ENCODE data around the gene GOLT1A.

GRCh38 chr1:204221271-204221670, 7.5 kb upstream of the GOLT1A start:
- TF ChIP-seq CTCF (IDR thresholded peaks at IDR 0.05; ENCODE audit: control extremely low read depth in 1 of 3, insufficient read depth in 1 of 3, low read depth in 1 of 3, low read length in 3 of 3) (no peak), RNF2 (IDR thresholded peaks at IDR 0.05; ENCODE audit: borderline replicate concordance, low read depth, low read length, missing control alignments, poor library complexity, severe bottlenecking) (no peak), NRF1 (IDR thresholded peaks at IDR 0.05; ENCODE audit: low read depth, low read length) (no peak), EZH2 (IDR thresholded peaks at IDR 0.05; ENCODE audit: low read depth, low read length, severe bottlenecking) (no peak), CHD2 (IDR thresholded peaks at IDR 0.05; ENCODE audit: low read length) (no peak)
